Activated CD4-positive, alpha-beta T cell treated with anti-CD3 and anti-CD28 coated beads for 24 hours (primary cell): ENCODE results near the gene DCTN1.
"Not testable (repeated sequence)": the region's sequence is repeated elsewhere in the genome, so short reads cannot be mapped to it uniquely, and the experiment has no call there.

Source experiments
- DNase-seq, 2 donors: peaks; one replicate each; pipeline ENCODE4 v3.0.0-alpha.2; 2020; ENCODE audit warnings: low read depth in 2 of 2

The DCTN1 gene

DNA sequence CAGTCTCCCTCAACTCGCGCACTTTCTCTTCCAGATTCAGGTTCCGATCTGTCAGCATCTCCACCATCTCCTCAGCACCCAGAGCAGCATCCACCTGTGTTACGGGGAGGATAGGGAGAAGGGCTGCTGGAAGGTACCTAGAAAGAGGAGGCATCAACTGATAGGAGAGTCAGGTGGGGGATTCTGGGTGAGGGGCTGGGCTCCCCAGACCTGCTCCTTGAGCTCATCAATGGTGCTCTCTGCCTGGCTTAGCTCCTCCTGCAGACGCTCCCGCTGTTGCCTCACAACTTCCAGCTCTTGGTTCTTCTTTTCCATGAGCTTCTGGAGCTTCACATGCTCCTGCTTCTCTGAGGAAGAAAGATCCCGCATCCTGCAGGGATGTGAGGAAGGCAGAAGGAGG lies 10.1 kb downstream of the DCTN1 start:
- no peak for DNase-seq

DNA sequence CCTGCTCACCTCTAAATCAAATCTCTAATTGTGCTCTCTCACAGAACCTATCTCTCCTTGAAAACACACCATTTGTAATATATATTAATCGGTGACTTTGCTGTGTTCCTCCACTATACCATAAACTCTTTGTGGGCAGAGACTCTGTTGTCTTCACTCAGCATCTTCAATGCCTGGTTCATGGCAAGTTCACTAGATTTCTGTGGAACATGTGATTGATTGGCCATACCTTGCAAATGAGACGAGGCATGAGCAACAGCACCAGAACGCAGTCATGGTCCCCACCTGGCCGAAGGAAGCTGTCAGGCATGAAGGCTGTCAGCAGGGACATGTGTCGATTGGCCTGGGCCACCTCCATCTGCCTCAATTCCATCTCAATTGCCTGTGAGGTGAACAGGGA lies 11.6 kb downstream of the DCTN1 start:
- DNase-seq = no peak

DNA sequence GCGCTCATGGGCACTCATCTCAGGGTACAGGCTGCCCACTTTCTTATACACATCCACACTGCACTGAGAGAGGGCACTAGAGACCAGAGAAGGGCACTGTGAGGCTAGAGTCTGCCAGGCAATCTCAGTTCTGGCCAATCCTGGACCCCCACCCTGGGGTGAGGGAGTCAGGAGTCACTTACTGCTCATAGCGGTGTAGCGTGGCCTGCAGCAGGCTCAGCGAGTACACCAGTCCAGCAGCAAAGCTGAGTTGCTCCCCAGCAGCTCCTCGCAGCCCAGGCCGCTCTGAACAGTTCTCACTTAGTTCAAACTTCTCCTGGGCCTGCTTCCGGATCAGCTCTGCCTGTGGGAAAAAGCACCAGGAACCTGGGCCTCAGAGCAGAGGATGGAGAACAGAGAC lies 12.3 kb downstream of the DCTN1 start:
- no peak for DNase-seq

DNA sequence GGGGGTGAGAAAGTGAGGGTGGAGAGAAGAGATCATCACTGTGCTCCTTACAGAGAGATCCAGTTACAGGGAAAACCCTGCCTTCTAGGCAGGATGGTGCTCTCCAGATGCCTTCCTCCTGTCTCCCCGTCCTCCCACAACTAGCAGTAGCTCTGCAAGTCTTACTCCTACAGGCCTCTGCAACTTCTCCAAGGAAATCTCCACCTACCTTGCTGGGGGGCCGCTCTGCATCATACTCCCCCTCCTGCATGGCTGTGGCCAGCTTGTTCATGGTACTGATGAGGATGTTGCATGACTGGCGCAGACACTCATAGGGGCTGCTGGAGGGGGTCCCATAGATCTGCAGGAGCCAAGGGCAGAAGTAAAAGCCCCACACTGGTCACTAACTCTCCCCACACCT lies 14.1 kb downstream of the DCTN1 start:
- DNase-seq = no peak

DNA sequence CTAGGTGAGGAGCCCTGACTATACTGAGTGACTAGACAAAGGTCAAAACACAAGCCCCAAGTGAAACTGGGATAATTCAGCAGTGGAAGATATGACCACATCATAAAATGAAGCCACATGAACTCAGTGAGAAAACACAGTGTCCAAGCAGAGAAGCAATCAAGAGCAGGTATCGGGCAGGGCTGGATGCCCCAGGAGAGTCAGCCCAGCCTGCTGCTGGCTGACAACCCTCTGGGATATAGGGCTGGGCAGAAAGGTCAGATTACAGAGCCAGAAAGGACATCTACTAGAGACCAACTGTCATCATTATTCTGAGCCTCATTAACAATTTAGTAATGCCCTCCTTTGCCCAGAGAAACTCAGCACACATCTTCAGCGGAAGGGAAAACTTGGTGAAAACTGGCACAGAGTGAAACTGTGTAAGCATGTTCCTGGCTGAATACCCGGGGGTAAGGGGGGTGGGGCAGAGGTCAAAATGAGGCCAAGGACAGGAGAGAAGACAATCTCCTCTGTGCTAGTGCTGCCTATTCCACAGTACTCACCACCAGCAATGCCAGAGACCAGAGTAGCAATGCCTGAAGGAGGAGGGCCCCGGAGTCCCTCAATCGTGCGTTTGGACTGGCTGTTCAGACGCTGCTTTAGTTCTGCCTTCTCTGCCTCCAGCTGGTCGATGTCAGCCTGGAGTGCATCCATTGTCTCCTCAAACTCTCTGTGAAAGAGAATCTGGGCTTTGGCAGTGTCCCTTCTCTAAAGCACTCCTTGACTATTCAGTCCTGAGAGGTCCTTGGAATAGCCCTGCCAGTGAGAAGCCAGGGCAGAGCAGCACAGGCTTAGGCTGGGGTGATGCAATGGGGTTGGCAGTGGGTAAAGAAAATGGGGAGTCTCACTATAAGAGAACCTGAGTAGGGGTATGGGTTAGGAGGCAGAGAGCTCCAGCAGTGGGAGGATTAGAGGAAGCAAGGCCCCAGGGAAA lies 15.3 kb downstream of the DCTN1 start:
- no peak for DNase-seq

DNA sequence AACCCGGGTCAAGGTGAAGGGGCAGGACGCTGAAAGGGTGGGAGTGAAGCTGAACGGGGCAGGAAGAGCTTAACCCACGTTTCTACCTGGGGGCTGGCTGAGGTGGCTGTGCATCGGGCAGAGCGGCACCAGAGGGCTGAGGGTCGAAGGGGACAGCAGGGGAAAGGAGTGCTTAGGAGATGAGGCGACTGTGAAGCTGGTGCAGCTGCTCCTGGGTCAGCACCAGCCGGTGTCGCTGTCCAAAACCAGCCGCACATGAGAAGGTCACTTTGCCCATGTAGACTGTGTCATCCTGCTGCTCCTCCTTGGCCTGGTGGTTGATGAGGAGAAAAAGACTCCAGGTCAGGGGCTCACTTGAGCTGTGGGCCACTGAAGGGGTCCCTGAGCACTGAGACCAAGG lies 18.8 kb downstream of the DCTN1 start:
- DNase-seq = no peak

DNA sequence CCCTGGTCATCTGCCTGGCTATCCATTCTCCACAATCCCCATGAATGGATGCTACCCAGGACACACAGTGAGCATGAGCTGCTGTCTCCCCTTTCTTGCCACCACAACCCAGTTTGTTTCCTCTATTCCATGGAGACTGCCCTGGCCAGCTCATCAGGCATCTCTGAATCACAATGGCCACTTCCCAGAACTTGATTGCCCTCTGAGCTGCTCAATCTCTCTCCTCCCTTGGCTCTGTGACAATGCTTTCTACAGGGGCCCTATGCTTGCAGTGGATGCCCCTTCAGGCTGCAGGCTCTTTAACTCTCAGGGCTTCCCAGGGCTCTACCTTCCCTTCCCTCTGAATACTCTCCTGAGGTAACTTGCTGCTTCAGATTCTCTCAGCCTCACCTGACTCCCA lies 22.5 kb downstream of the DCTN1 start:
- DNase-seq = no peak

DNA sequence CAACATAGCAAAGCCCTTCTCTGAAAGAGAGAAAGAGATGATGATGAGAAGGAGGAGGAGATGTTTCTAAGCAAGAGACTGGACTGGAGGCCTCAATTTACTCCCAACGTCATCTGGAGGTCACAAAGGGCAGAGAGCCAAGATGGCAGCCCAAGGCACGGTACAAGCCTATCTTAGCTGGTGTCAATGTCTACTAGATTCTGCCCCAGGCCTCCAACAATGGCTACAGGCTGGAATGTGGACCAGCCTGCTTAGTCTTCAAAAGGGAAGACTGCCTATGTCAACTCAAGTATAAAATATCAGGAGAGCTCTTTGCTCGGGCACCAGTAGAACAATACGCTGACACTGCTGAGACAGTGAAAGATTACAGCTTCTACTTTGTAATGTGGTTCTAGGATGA lies 30.2 kb downstream of the DCTN1 start:
- no peak for DNase-seq

DNA sequence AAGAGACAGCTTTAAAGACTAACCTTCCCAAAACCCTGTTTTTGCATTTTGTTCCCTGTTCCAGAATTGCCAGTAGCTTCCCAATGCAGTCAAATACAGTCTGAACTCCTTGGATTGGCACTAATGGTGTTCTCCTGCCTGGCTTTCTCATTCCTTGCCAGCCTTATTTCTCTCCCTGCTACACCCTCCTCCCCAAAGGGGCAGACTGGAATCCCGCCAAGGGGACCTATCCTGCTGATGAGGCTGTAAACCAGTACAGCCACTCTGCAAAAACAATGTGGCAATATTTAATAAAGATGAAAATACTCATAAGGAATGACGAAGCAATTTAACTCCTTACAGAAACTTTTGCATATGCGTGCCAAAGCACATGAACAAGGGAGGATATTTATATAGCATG lies 32.4 kb downstream of the DCTN1 start:
- no peak for DNase-seq

DNA sequence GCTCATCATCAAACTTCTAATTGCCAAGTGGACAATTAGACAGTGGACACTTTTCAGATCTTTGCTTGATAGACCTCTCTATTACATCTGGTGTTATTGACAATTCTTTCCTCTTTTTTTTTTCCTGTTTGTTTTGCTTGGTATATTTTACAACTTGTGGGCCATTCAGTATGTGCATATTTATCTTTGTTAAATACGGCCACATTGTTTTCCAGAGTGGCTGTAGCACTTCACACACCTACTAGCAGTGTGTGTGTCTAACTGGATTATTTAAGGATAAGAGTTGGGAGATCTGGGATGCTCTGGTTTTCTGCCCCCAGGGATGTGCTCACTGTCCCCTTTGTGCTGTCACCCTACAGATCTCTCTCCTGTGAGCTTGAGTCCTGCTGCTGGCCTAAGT lies 32.8 kb downstream of the DCTN1 start:
- no peak for DNase-seq

DNA sequence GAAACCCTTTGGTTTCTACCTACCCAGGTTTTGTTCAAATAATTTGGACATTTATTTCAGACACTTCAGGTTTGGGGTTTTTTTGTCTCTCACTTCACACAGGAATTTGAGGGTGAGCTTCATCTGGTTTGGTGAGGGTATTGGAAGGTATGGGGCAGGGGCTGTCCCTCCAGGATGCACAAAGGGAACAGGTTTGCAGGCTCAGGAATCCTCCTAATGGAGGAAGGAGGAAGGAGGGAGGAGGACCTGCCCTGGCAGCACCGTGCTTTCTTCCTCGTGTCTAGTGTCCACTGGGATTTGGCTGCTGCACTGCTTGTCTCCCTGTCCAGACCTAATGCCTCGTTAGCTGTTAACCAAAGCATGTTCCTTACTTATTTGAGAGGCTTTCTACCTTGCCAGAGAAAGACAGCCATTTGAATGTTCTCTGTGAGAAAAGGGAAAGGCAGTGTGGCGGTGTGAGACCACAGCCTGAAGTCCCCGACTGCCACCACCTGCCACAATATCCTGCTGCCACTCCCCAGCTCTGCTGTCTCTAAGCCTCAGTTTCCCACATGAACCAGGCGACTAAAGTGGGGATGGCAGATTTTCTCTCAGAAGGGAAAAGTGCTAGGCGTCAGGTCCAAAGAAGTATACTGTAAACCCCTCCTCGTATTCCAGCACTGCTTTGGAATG lies 34.7 kb downstream of the DCTN1 start:
- no peak for DNase-seq

DNA sequence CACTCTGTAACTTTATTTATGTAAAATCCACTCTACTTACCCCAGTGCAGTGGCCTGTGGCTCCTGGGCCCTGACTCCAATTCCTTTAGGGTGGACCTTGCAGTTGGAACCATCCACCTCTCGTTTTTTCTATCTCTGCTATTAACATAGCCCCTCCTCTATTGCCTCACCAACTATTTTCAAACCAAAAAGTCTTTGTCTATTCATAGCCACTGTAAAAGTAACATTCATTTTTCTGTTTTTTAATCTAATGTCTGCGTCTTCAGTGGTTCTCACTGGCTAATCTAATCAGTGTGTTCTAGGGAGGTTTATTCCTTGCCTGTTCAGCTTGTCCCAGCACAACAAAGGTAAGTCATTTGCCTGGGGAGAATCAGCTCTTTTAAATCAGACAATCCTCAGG lies 36.8 kb downstream of the DCTN1 start, which contains the start of gene SLC4A5:
Gene SLC4A5 (minus strand): TSS at position 101 of the 400 bp plus-strand sequence. CDS start 28,393 bp downstream, outside the sequence.
- no peak for DNase-seq

DNA sequence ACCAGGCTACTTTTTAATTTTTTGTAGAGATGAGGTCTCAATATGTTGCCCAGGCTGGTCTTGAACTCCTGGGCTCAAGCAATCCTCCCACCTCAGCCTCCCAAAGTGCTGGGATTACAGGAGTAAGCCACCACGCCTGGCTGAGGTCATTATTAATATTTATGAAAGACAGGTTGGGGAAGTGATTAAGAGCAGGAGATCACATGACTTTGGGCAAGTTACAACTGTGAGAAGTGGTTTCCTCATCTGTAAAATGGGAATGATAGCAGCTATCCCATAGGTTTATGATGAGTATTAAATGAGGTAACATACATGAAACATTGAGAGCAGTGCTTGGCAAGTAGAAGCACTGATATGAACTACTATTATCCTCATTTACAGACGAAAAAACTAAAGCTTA lies 43.9 kb downstream of the DCTN1 start:
- DNase-seq = not testable (repeated sequence)

DNA sequence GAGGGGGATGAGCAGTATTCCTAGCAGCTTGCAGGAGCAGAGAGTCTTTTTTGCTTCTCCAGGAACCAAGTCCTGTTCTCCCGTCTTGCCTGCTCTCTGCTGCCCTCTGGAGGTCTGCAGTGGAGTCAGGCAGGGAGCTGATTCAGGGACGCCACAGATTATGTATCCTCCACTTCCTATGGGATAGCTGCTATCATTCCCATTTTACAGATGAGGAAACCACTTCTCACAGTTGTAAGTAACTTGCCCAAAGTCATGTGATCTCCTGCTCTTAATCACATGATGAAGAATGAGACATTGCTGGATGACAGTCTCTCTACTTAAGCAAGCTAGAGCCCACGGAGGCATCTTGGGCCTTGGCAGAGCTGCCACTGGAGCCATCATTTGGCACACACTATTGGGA lies 45.2 kb downstream of the DCTN1 start:
- DNase-seq = peak; percentile 67 to 72

DNA sequence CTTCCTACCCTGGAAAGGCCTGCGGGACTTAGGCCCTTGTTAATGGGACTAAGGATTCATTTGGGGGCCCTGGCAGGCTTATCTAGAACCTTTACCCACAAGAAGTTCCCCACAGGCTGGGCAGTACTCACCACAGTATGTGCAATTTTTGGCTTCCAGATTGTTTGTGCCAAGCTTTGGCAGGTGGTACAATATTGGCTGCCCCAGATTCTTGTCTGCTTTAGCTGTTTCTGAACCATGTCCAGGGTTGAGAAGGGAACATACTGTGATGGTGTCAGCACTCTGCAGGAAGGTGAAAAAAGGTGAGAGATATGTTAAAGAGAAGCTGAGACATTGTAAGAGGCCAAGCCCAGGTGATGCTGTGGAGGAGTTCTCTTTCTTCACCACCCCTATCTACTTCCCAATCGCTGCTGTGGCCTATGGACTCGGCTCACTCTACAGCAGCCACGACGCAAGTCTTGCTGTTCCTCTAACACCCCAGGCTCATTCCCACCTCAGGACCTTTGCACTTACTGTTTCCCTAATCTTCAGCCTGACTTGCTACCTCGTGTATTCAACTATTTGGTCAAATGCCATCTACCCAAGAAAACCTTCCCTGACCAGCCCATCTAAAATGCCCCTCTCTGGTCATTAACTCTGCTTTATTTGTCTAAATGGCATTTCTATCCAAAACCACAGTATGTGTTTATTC lies 46.1 kb downstream of the DCTN1 start:
- no peak for DNase-seq

DNA sequence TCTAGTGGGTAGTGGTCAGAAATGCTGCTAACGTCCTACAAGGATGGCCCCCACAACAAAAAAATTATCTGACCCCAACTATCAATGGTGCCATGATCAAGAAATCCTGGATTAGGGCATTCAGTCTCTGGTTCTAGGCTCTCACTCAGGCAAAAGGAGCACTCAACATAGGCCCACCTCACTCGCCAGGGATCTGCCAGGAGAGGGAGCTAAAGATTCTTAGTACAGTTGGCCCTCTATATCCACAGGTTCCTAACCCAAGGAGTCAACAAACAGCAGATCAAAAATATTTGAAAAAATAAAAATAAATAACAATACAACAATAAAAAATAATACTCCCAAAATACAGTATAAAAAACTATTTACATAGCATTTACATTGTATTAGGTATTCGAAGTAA lies 46.9 kb downstream of the DCTN1 start:
- DNase-seq = no peak

DNA sequence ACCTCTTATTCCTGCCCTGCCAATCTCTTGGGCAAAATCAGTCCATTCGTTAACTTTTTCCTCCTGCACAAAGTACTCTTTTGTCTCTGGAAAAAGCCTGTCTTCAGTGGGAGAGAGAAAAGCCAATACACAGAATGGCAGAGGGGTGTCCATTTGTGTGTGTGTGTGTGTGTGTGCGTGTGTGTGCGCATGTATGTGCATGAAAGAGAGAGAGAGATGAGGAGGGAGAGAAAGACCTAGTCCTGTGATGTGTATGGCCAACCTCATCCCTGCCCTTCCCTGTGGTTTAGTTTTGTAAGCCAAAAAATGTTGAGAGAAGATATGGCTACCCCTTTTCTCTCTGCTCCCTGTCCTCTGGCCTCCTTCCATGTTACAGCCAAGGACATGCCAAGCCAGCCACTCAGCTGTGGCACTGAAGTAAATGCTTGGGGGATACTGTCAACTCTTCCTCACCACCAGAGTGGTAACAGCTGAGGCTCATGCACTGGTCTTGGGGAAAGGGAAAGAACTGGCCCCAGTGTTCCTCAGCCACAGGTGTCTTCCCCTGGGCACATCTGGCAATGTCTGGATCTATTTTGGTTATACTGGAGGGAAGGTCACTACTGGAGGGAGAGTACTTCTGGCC lies 47.4 kb downstream of the DCTN1 start:
- DNase-seq = no peak

DNA sequence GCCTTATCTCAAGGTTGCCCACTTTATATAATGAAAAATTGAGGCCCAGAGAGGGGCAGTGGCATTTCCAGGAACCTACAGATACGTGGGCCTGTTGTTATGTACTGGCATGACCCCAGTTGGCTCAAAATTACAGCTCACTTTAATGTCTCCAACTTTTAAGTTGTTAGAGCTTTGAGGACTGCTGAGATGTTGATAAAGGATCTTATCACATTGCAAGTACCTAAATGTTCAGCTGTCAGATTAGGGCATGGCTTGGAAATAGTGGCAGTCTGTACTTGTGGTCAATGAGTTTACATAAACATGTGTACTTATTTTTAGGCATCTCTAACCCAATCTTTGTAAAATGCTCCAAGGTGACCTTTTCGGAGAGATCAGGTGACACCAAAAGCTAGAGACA lies 51.5 kb downstream of the DCTN1 start:
- DNase-seq = no peak

DNA sequence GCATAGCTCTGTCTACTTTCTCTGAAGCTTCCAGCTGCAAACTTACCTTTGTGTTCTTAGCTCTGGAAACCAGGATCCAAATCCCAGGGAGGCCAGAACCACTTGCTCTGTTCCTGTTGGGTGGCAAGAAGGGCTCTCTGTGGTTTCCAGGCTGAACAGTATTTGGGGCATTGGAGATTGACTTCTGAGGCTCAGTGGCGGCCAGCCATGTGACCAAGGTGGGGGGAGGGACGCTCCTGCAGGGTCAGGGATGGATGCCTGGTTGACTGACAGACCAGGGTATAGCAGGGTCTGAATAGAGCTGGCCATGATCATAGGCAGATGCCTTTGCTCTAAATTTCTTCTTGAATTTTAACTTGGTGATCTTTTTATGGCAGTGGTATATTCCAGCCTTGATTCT lies 52.0 kb downstream of the DCTN1 start:
- DNase-seq = no peak

DNA sequence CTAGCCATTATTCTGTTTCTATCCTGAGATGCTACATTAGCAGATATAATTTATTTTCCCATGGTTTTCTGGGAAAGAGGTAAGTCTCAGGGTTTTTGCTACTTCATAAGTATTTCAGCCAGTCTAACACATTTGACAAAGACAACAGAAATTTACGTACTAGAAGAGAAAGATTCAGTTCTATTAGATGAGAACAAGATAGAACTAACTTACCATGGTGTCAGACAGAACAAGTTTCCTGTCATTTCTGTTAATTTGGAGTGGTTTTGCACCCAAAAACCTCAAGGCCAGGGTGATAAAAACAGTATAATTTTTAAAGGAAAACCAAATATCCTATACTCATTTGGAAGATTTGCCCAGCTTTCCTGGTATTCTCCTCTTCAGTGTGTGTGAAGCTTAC lies 52.5 kb downstream of the DCTN1 start:
- no peak for DNase-seq

DNA sequence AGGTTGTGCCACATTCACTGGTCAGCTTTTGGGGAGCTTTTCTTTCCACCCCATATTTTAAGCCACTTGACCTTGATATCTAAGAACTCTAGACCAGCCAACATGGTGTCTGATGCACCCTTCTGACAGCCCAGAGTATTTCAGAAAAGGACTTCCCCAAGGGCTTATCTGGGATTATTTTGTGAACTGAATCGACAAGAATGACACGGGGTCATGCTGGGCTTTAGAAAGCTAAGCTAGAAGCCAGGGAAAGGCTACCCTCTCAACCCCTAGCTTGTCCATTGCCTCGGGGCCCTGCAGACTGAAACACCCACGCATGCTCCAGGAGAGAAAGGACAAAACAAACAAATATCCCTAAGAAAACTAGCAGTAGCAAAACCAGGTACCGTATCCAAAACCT lies 52.9 kb downstream of the DCTN1 start:
- no peak for DNase-seq

DNA sequence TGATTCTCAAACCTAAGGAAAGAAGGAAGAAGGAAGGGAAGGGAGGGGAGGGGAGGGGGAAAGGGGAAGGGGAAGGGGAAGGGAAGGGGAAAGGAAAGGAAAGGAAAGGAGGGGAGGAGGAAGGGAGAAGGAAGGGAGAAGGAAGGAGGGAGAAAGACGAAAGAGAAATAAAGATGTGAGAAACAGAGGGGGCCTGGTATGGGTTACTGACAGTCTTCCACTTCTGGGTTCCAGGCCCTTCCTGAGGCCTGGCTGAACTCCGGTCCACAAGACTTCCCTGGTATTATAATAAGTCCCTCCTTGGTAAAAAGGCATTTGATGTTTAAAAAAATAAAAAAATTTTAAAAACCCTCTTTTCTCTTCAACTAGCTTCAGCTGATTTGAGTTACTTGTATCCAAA lies 54.3 kb downstream of the DCTN1 start:
- DNase-seq = no peak
